Measurements from ENCODE around the gene EMX2.

DNA sequence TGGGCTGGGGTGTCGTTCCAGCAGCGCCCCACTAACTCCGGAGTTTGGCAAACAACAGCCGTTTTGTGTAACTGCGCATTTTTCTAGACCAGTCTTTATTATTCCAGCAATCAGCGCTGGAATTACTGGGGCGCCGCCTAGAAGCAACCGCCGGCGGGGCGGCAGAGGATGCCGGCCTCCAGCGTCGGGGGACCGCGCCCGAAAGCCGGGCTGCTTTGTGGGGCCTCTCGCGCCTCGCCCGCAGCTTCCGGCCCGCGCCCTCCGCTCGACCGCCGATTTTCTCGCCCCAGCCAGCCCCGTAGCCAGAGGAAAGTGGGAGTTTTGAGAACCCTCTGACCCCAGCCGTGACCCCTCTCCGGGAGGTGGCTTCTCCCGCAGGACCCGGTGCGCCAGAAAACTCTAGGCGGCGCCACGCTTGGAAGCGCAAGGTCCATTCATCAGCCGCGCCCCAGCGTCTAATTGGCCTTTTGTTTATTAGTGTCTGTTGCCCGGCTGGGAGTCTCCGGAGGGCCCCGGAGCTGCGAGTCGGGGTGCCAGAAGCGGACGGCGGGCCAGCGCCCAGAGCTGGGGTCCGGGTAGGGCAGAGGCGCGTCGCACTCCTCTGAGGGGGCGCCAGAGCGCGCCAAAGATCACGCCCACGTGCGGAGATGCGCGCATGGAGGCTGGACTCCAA is 10.7 kb downstream of the EMX2 start:
- TF ChIP-seq EZH2 (IDR thresholded peaks at IDR 0.05; ENCODE audit: insufficient read depth, poor library complexity, severe bottlenecking) (no peak), EZH2phosphoT487 (IDR thresholded peaks at IDR 0.05; ENCODE audit: insufficient read depth, low read depth) (no peak)
